Measurements from ENCODE around the gene IFT80. TPM values are rescaled to one million over a fixed set of nuclear protein-coding genes. Genes with fewer than 3 reads are reported as not detected.

Gene IFT80
- total RNA-seq, 4 donors from 2014 or later, result 19.5 to 57.5 (median 31.6) TPM

- H3K27me3 ChIP-seq, result peaks cover 0 to 32% of the 10 kb centered on the region in 2 donors
- no peak overlapping the region for H3K27ac ChIP-seq
- H3K36me3 ChIP-seq, result no peaks in the 10 kb centered on the region
- no peak for DNase-seq (ENCODE audit: low spot score in 2 of 2)
- 40 to 46% methylated on average over 12 of the region's 12 CpGs for WGBS, 2 donors
- no peak overlapping the region for H3K4me3 ChIP-seq
- no peaks in the 10 kb centered on the region for H3K9me3 ChIP-seq
- H3K4me1 ChIP-seq, result peaks cover 0 to 24% (median 8%) of the 10 kb centered on the region in 4 donors
- TF ChIP-seq POLR2A (IDR thresholded peaks at IDR 0.05), result no peak
- TF ChIP-seq EP300 (IDR thresholded peaks at IDR 0.05), result no peak
- no peak for TF ChIP-seq CTCF (IDR thresholded peaks at IDR 0.05)
These were observed 174.8 kb downstream of the IFT80 start for GRCh38 chr3:160224256-160224655.

- TF ChIP-seq CTCF (IDR thresholded peaks at IDR 0.05) (no peak), EP300 (IDR thresholded peaks at IDR 0.05) (no peak), POLR2A (IDR thresholded peaks at IDR 0.05) (no peak)
- Histone ChIP-seq H3K4me1 (peaks cover 0 to 14% (median 4%) of the 10 kb centered on the region in 4 donors), H3K27me3 (peaks cover 0 to 4% of the 10 kb centered on the region in 2 donors), H3K36me3 (no peaks in the 10 kb centered on the region), H3K9me3 (no peaks in the 10 kb centered on the region), H3K27ac (no peak overlapping the region), H3K4me3 (no peak overlapping the region)
- 31 to 34% methylated on average over 2 of the region's 2 CpGs for WGBS, 2 donors
- no peak for DNase-seq (ENCODE audit: low spot score in 2 of 2)
These were observed 178.0 kb downstream of the IFT80 start for GRCh38 chr3:160221019-160221418.

- no peak overlapping the region for H3K4me3 ChIP-seq
- peaks cover 0 to 3% of the 10 kb centered on the region in 2 donors for H3K27me3 ChIP-seq
- DNase-seq (ENCODE audit: low spot score in 2 of 2), result no peak
- no peak for TF ChIP-seq CTCF (IDR thresholded peaks at IDR 0.05)
- no peak for TF ChIP-seq POLR2A (IDR thresholded peaks at IDR 0.05)
- no peak for TF ChIP-seq EP300 (IDR thresholded peaks at IDR 0.05)
- 95 to 97% methylated on average over 2 of the region's 2 CpGs for WGBS, 2 donors
- H3K4me1 ChIP-seq, result peaks cover 0 to 4% (median 1%) of the 10 kb centered on the region in 4 donors
- H3K9me3 ChIP-seq, result no peaks in the 10 kb centered on the region
- no peaks in the 10 kb centered on the region for H3K36me3 ChIP-seq
- no peak overlapping the region for H3K27ac ChIP-seq
These were observed 179.0 kb downstream of the IFT80 start for GRCh38 chr3:160220038-160220437.

GRCh38 chr3:160218136-160218535 is 180.9 kb downstream of the IFT80 start:
- no peak for TF ChIP-seq CTCF (IDR thresholded peaks at IDR 0.05)
- TF ChIP-seq POLR2A (IDR thresholded peaks at IDR 0.05), result no peak
- TF ChIP-seq EP300 (IDR thresholded peaks at IDR 0.05), result no peak
- whole genome bisulfite sequencing, 2 donors, result 58 to 74% methylated on average over 3 of the region's 3 CpGs
- H3K27me3 ChIP-seq, result peaks cover 0 to 3% of the 10 kb centered on the region in 2 donors

GRCh38 chr3:160217675-160218074 is 181.3 kb downstream of the IFT80 start:
- TF ChIP-seq EP300 (IDR thresholded peaks at IDR 0.05) (no peak), CTCF (IDR thresholded peaks at IDR 0.05) (no peak)
- no peak for DNase-seq (ENCODE audit: low spot score in 2 of 2)
- H3K4me1 ChIP-seq, result no peaks in the 10 kb centered on the region
- no peaks in the 10 kb centered on the region for H3K36me3 ChIP-seq
- no peak overlapping the region for H3K4me3 ChIP-seq
- peaks cover 0 to 3% of the 10 kb centered on the region in 2 donors for H3K27me3 ChIP-seq
- WGBS, 2 donors, result 46 to 50% methylated on average over 4 of the region's 4 CpGs
- no peaks in the 10 kb centered on the region for H3K9me3 ChIP-seq
- no peak overlapping the region for H3K27ac ChIP-seq

More at GRCh38 chr3:160218136-160218535, 180.9 kb downstream of the IFT80 start:
- H3K36me3 ChIP-seq, result no peaks in the 10 kb centered on the region
- H3K9me3 ChIP-seq, result no peaks in the 10 kb centered on the region
- H3K4me1 ChIP-seq, result no peaks in the 10 kb centered on the region
- DNase-seq (ENCODE audit: low spot score in 2 of 2), result no peak
- H3K4me3 ChIP-seq, result no peak overlapping the region
- H3K27ac ChIP-seq, result no peak overlapping the region
